ENCODE results near the gene COL5A1. TPM values are rescaled to one million over a fixed set of nuclear protein-coding genes. Genes with fewer than 3 reads are reported as not detected.

The COL5A1 gene
- total and polyA plus RNA-seq, 2 experiments from 2014 or later, result 2.5 to 13.1 TPM

DNA sequence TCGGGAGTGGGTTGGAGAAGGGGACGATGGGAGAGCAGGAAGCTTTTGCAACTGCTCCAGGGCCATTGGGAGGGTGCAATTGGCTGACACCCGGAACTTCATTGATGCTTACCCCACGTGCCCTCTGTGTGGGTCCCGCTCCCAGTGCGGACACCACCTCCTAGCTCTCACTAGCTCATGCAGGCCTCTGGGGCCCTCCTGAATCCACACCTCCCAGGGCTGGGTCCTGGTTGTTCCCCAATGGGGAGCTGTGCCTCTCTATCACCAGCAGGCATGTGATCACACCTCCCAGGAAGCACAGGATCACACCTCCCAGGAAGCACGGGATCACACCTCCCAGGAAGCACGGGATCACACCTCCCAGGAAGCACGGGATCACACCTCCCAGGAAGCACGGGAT, 206.9 kb downstream of the COL5A1 start:
- DNase-seq (ENCODE audit: low spot score) (no peak), ATAC-seq (no peak)
- no peaks in the 10 kb centered on the region for H4K20me1 ChIP-seq (replicated peaks; ENCODE audit: insufficient read depth)
- H3K27me3 ChIP-seq (ENCODE audit: insufficient read depth), result no peaks in the 10 kb centered on the region
- H3K9me3 Mint-ChIP-seq, result peaks cover 2% of the 10 kb centered on the region; the same call in 2 of the 3 replicates
- peaks cover 2% of the 10 kb centered on the region for H3K27me3 Mint-ChIP-seq (ENCODE audit: insufficient read depth, low read depth, poor library complexity)
- H3K4me3 ChIP-seq, result no peak overlapping the region
- no peaks in the 10 kb centered on the region for H3K9me2 ChIP-seq (ENCODE audit: insufficient read depth)
- no peaks in the 10 kb centered on the region for H3K36me3 ChIP-seq (ENCODE audit: insufficient read depth)
- TF ChIP-seq, protein P1, sequence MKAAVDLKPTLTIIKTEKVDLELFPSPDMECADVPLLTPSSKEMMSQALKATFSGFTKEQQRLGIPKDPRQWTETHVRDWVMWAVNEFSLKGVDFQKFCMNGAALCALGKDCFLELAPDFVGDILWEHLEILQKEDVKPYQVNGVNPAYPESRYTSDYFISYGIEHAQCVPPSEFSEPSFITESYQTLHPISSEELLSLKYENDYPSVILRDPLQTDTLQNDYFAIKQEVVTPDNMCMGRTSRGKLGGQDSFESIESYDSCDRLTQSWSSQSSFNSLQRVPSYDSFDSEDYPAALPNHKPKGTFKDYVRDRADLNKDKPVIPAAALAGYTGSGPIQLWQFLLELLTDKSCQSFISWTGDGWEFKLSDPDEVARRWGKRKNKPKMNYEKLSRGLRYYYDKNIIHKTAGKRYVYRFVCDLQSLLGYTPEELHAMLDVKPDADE (IDR thresholded peaks at IDR 0.05), result no peak
- TF ChIP-seq STAT1 (IDR thresholded peaks at IDR 0.05; ENCODE audit: unreplicated experiment), result no peak
- TF ChIP-seq POLR2AphosphoS5 (IDR thresholded peaks at IDR 0.05; ENCODE audit: low read depth), result no peak
- TF ChIP-seq, protein P2, sequence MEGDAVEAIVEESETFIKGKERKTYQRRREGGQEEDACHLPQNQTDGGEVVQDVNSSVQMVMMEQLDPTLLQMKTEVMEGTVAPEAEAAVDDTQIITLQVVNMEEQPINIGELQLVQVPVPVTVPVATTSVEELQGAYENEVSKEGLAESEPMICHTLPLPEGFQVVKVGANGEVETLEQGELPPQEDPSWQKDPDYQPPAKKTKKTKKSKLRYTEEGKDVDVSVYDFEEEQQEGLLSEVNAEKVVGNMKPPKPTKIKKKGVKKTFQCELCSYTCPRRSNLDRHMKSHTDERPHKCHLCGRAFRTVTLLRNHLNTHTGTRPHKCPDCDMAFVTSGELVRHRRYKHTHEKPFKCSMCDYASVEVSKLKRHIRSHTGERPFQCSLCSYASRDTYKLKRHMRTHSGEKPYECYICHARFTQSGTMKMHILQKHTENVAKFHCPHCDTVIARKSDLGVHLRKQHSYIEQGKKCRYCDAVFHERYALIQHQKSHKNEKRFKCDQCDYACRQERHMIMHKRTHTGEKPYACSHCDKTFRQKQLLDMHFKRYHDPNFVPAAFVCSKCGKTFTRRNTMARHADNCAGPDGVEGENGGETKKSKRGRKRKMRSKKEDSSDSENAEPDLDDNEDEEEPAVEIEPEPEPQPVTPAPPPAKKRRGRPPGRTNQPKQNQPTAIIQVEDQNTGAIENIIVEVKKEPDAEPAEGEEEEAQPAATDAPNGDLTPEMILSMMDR (conservative IDR thresholded peaks at IDR 0.05; ENCODE audit: low read depth in 2 of 2), result no peak
- TF ChIP-seq EZH2 (IDR thresholded peaks at IDR 0.05; ENCODE audit: low read depth, unreplicated experiment), result no peak
- TF ChIP-seq, protein P3, sequence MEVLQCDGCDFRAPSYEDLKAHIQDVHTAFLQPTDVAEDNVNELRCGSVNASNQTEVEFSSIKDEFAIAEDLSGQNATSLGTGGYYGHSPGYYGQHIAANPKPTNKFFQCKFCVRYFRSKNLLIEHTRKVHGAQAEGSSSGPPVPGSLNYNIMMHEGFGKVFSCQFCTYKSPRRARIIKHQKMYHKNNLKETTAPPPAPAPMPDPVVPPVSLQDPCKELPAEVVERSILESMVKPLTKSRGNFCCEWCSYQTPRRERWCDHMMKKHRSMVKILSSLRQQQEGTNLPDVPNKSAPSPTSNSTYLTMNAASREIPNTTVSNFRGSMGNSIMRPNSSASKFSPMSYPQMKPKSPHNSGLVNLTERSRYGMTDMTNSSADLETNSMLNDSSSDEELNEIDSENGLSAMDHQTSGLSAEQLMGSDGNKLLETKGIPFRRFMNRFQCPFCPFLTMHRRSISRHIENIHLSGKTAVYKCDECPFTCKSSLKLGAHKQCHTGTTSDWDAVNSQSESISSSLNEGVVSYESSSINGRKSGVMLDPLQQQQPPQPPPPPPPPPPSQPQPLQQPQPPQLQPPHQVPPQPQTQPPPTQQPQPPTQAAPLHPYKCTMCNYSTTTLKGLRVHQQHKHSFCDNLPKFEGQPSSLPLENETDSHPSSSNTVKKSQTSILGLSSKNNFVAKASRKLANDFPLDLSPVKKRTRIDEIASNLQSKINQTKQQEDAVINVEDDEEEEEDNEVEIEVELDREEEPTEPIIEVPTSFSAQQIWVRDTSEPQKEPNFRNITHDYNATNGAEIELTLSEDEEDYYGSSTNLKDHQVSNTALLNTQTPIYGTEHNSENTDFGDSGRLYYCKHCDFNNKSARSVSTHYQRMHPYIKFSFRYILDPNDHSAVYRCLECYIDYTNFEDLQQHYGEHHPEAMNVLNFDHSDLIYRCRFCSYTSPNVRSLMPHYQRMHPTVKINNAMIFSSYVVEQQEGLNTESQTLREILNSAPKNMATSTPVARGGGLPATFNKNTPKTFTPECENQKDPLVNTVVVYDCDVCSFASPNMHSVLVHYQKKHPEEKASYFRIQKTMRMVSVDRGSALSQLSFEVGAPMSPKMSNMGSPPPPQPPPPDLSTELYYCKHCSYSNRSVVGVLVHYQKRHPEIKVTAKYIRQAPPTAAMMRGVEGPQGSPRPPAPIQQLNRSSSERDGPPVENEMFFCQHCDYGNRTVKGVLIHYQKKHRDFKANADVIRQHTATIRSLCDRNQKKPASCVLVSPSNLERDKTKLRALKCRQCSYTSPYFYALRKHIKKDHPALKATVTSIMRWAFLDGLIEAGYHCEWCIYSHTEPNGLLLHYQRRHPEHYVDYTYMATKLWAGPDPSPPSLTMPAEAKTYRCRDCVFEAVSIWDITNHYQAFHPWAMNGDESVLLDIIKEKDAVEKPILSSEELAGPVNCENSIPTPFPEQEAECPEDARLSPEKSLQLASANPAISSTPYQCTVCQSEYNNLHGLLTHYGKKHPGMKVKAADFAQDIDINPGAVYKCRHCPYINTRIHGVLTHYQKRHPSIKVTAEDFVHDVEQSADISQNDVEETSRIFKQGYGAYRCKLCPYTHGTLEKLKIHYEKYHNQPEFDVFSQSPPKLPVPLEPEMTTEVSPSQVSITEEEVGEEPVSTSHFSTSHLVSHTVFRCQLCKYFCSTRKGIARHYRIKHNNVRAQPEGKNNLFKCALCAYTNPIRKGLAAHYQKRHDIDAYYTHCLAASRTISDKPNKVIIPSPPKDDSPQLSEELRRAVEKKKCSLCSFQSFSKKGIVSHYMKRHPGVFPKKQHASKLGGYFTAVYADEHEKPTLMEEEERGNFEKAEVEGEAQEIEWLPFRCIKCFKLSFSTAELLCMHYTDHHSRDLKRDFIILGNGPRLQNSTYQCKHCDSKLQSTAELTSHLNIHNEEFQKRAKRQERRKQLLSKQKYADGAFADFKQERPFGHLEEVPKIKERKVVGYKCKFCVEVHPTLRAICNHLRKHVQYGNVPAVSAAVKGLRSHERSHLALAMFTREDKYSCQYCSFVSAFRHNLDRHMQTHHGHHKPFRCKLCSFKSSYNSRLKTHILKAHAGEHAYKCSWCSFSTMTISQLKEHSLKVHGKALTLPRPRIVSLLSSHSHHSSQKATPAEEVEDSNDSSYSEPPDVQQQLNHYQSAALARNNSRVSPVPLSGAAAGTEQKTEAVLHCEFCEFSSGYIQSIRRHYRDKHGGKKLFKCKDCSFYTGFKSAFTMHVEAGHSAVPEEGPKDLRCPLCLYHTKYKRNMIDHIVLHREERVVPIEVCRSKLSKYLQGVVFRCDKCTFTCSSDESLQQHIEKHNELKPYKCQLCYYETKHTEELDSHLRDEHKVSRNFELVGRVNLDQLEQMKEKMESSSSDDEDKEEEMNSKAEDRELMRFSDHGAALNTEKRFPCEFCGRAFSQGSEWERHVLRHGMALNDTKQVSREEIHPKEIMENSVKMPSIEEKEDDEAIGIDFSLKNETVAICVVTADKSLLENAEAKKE (CRISPR knock-in tag; IDR thresholded peaks at IDR 0.05), result no peak
- TF ChIP-seq NANOG (IDR thresholded peaks at IDR 0.05; ENCODE audit: borderline replicate concordance), result no peak
- no peak for TF ChIP-seq EZH2phosphoT487 (IDR thresholded peaks at IDR 0.05; ENCODE audit: unreplicated experiment)
- no peak for TF ChIP-seq ZNF114 (CRISPR knock-in tag; IDR thresholded peaks at IDR 0.05)
- no peak for TF ChIP-seq CREB1 (CRISPR knock-in tag; IDR thresholded peaks at IDR 0.05; ENCODE audit: low read depth)
- no peak for TF ChIP-seq ZNF331 (CRISPR knock-in tag; IDR thresholded peaks at IDR 0.05; ENCODE audit: low read depth)
- no peak for TF ChIP-seq JUNB (IDR thresholded peaks at IDR 0.05; ENCODE audit: unreplicated experiment)
- TF ChIP-seq, protein P4, sequence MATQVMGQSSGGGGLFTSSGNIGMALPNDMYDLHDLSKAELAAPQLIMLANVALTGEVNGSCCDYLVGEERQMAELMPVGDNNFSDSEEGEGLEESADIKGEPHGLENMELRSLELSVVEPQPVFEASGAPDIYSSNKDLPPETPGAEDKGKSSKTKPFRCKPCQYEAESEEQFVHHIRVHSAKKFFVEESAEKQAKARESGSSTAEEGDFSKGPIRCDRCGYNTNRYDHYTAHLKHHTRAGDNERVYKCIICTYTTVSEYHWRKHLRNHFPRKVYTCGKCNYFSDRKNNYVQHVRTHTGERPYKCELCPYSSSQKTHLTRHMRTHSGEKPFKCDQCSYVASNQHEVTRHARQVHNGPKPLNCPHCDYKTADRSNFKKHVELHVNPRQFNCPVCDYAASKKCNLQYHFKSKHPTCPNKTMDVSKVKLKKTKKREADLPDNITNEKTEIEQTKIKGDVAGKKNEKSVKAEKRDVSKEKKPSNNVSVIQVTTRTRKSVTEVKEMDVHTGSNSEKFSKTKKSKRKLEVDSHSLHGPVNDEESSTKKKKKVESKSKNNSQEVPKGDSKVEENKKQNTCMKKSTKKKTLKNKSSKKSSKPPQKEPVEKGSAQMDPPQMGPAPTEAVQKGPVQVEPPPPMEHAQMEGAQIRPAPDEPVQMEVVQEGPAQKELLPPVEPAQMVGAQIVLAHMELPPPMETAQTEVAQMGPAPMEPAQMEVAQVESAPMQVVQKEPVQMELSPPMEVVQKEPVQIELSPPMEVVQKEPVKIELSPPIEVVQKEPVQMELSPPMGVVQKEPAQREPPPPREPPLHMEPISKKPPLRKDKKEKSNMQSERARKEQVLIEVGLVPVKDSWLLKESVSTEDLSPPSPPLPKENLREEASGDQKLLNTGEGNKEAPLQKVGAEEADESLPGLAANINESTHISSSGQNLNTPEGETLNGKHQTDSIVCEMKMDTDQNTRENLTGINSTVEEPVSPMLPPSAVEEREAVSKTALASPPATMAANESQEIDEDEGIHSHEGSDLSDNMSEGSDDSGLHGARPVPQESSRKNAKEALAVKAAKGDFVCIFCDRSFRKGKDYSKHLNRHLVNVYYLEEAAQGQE (IDR thresholded peaks at IDR 0.05; ENCODE audit: unreplicated experiment), result no peak
- H3K4me2 ChIP-seq, result no peak overlapping the region
- no peaks in the 10 kb centered on the region for H3K4me1 ChIP-seq (ENCODE audit: insufficient read depth)
- H3K27ac ChIP-seq (ENCODE audit: low read depth), result no peak overlapping the region
- H2AFZ ChIP-seq, result no peak overlapping the region
- H3K4me1 Mint-ChIP-seq, result no peaks in the 10 kb centered on the region
- no peak overlapping the region for H3K27ac Mint-ChIP-seq
- H3F3A ChIP-seq (replicated peaks; ENCODE audit: low read depth), result no peaks in the 10 kb centered on the region
- no peaks in the 10 kb centered on the region; the same call in 1 of the 3 replicates for H3K36me3 Mint-ChIP-seq (ENCODE audit: low read depth)
- no peaks in the 10 kb centered on the region for H3K79me2 ChIP-seq (replicated peaks; ENCODE audit: insufficient read depth)
- H3K4me3 Mint-ChIP-seq, result no peak overlapping the region

Measured in GM23338 (cell line).